HG02943 (cell line): Measurements from ENCODE around the gene ACAP2.
A peak's percentile ranks its signal among the peaks of the same experiment; 100 is the strongest.

Experiments used
- ATAC-seq: cut with Tn5 transposase; IDR thresholded peaks from one replicate; pipeline ENCODE4 v1.9.1; 2021; ENCODE audit warnings: mild to moderate bottlenecking, low read depth, moderate library complexity; ENCODE audit not compliant: unreplicated experiment

ACAP2 gene

GRCh38 chr3:195263193-195263924, 179.5 kb downstream of the ACAP2 start:
- ATAC-seq: no peak

GRCh38 chr3:195261925-195262324, 180.9 kb downstream of the ACAP2 start:
- no peak for ATAC-seq

GRCh38 chr3:195260280-195260905, 182.4 kb downstream of the ACAP2 start:
- peak; percentile 30 for ATAC-seq

GRCh38 chr3:195259475-195260279, 183.1 kb downstream of the ACAP2 start:
- peak; percentile 80 for ATAC-seq

- ATAC-seq: no peak
These were observed 183.7 kb downstream of the ACAP2 start for GRCh38 chr3:195259154-195259474.

- ATAC-seq: no peak
These were observed 184.2 kb downstream of the ACAP2 start for GRCh38 chr3:195258449-195259153.

GRCh38 chr3:195257454-195258448, 185.1 kb downstream of the ACAP2 start:
- ATAC-seq: no peak

GRCh38 chr3:195256639-195257453, 186.0 kb downstream of the ACAP2 start:
- no peak for ATAC-seq

GRCh38 chr3:195255571-195256501, 187.0 kb downstream of the ACAP2 start:
- ATAC-seq: no peak

GRCh38 chr3:195255176-195255500, 187.7 kb downstream of the ACAP2 start:
- no peak for ATAC-seq

- no peak for ATAC-seq
These were observed 188.2 kb downstream of the ACAP2 start for GRCh38 chr3:195254454-195255175.

- ATAC-seq: no peak
These were observed 188.8 kb downstream of the ACAP2 start for GRCh38 chr3:195253923-195254432.

GRCh38 chr3:195251336-195252065, 191.3 kb downstream of the ACAP2 start:
- ATAC-seq: no peak

- no peak for ATAC-seq
These were observed 192.2 kb downstream of the ACAP2 start for GRCh38 chr3:195250473-195251251.

- ATAC-seq: no peak
These were observed 192.9 kb downstream of the ACAP2 start for GRCh38 chr3:195249858-195250464.
